Right lobe of liver (tissue), 4 donors: Measurements from ENCODE around the gene FRMPD2.
A peak's percentile ranks its signal among the peaks of the same experiment; 100 is the strongest.

Experiments
- CTCF ChIP-seq, 4 donors: fragments of 200-600 bp in 3 of 4; fragments of 450-650 bp in 1 of 4; IDR thresholded peaks; one replicate each; pipeline versions ENCODE4 v1.5.1 to v1.8.0; 2016 to 2022; ENCODE audit warnings: antibody characterized with exemption in 4 of 4, mild to moderate bottlenecking in 2 of 4
- POLR2A ChIP-seq: fragments of 450-650 bp; IDR thresholded peaks from one replicate; pipeline ENCODE4 v1.6.1; 2017; ENCODE audit warnings: antibody characterized with exemption, mild to moderate bottlenecking
- donor health status: DM: no; HTN: no; CAD: no.
- donor health status: DM: no; HTN: no; CAD: no.
- donor health status: DM: no; HTN: yes; CAD: no.

- TF ChIP-seq POLR2A = peak; percentile 96
- TF ChIP-seq CTCF (IDR thresholded peaks at IDR 0.05) = no peak
These were observed 31.9 kb upstream of the FRMPD2 start, which contains the start of gene MAPK8 for GRCh38 chr10:48306265-48306869.
